ENCODE measurements around the gene PRKCA. TPM values are rescaled to one million over a fixed set of nuclear protein-coding genes. Genes with fewer than 3 reads are reported as not detected.
A peak's percentile ranks its signal among the peaks of the same experiment; 100 is the strongest.

The PRKCA gene
- total RNA-seq, 1 donor from 2014 or later = 5.4 TPM

DNA sequence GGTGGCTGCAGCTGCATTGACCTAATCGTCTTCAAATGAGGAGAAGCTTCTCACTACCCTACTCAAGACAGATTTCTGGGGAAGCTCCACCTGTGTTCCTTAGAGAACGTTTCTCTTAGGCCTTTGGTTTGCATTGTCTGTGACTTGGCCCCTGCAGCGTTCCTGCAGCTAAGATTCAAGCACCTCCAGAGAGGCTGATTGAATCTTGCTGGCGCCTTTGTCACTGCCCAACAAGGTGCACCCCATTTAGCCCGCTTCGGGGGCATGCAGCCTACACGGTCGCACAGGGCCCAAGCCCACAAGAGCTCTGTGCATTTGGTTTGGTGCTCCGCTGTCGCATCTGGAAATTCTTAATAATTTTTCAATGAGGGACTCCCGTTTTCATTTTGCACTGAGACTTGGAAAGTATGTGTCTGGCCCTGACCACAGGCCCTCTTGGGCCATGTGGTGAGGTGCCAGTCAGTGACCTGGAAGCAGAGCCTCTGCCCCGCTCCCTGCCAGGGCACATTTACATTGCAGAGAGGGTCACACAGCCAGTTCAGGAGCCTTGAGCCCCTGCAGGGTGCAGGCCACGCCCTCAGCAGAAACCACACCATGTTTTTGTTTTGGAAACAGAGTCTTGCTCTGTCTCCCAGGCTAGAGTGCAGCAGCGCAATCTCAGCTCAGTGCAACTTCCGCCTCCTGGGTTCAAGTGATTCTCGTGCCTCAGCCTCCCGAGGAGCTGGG is 481.4 kb downstream of the PRKCA start:
- no peak for DNase-seq

DNA sequence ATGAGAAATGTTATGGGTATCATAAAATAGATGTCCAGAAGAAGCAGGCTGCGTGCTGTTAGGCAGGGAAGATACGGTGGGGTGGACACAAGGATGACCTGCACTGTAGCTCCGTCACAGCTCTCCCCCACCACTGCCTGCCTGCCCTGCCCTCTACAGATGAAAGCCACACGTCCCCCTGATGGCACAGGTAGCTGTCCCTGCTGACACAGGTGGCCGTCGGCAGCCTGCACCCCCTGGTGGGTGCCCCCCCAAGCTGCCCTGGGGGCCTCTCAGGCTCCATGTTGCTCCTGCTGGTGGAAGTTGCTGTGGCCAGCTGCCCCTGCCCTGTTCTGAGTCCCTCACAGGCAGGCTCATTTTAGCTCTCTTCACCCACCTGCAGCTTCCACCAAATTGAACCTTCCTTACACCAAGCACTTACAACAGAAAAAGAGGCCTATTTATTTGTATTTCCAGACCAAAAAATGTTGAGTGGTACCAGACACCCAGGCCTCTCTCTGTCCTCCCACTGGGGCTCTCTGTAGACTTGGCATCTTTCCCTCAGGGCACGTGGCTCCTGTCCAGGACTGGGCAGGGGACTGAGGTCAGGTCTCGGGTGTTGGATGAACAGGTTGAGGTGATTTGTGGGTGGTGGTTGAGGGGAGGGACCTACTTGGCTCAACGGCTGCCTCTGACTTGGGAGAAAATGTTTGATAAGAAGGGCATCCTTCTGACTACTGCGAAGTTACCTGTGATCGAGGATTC is 482.4 kb downstream of the PRKCA start:
- DNase-seq = no peak

DNA sequence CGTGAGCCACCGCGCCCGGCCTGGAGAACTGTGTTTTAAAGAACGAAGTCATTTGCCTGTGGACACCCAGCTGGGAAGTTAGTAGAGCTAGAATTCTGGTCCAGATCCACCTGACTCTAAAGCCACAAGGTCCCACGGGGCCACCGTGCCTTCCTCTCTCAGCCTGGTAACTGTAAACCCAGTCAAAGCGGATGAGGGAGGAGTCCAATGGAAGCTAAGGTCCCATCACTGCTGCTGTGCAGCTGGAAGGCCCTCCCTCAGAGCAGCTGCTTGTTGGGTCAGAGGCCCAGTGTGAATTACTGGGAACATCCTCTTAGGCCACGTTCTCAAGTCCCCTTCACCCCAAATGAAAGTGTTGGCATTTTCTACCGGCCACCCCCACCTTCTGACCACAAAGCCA is 483.7 kb downstream of the PRKCA start:
- DNase-seq = no peak

DNA sequence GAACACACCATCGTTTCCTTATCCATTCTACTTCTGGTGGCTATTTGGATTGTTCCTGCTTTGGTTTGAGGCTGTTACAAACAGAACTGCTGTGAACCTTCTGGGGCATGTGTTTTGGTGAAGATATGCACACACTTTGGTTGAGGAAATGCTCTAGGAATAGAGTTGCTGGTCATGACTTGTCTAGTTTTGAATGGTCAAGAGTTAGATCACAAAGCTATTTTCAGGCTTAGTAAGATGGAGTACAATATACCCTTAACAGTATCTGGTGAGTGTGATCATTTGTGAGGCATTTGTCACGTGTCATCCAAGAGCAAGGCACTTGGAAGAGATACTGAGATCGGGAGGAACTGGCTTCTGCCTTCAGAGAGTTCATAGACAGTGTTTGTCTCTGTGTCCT is 485.5 kb downstream of the PRKCA start:
- no peak for DNase-seq

DNA sequence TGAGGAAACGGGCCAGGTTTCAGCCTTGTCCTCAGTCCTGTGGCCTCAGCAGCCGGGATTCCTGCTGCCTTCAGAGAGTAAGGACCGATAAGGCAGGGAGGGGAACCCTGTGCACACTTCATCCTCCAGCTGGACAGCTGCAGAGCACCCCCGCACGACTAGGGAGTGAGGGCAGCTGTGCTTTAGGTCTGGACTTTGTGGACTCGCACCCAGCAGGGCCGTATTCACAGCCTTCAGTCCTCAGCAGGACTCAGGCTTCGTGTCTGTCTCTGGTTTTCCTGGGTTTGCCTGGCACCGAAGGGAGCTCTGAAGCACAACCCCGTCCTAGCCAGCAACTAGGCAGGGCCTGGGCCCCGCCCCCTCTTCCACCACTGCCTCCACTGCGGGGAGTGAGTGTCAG is 486.7 kb downstream of the PRKCA start:
- DNase-seq = no peak

DNA sequence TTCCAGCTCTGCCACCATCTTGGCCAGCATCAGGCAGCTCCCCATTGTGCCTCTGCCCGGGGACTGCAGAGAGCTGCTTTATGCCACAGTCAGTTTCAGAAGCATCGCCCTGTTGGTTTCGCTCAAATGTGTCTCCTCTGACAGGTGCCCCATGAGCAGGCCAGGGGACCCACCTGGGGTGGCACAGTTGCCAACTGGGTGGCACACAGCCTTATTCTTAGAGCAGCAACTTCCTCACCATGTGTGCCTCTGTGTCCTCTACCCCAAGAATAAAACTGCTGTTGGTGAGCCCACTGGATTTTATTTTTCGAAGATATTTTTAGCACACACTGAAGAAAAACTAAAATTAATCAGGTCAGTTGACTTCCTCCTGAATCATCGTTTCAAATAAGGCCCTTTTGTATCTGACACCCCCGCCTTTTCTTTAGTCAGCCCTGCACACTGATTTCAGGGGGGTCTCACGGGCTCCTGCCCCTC is 487.6 kb downstream of the PRKCA start:
- DNase-seq = no peak

DNA sequence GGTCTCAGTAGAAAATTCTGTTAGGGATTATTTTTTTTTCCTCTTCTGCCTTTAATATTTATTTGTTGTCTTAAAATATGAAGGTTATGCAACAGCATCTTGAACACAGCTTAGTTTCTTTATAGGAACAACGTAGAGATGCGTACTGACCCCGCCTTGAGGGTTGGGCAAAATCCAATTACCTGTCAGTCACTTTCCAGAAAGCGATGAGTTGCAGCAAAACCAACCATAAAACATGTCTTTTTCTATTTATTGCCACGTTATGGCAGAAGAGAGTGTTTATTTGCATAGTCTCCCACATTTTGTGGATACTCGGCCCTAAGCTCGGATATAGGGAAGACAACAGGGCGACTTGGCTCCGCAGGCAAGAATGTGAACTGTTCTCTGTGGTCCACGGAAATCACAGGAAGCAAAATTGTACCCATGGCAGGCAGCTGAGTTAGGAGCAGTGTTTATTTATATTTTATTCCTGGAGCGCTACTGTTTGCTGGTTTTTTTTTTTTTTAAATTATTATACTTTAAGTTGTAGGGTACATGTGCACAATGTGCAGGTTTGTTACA is 488.2 kb downstream of the PRKCA start:
- DNase-seq = no peak

DNA sequence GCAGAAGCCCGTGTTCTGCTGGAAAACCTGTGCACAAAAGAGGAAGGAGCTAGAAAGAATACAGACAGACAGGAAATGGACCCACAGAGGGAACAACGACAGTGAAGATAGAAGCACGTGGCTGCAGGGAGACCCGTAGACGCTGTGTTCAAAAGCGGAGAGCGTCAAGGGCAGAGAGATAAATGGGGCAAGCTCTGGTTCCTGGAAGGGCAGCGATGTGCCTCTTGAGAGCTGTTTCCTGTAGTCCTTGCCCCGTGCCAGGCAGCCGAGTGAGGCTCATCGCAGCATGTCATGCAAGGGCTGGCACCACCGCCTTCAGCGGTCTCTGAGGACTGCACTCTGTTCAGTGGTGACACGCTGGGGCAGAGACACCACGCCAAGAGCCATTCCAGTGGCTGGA is 488.9 kb downstream of the PRKCA start:
- DNase-seq = no peak

DNA sequence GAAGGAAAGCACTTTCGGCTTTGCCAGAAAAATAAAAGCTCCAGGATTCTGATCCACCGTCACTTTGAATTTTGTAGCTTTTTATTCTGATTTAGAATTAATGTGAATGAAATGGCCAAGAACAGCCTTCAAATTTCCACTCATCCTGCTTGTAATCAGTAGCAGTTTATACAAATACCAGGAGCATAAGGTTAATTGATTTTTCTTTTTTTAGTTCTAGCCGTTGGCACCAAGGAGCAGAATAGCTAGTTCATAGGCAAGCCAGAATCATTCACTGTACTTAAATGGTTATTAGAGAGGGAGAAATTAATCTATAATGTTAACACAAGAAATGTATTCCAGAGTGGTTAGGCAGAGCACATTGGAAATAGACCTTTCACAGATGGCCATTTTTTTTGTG is 491.4 kb downstream of the PRKCA start:
- DNase-seq = no peak

DNA sequence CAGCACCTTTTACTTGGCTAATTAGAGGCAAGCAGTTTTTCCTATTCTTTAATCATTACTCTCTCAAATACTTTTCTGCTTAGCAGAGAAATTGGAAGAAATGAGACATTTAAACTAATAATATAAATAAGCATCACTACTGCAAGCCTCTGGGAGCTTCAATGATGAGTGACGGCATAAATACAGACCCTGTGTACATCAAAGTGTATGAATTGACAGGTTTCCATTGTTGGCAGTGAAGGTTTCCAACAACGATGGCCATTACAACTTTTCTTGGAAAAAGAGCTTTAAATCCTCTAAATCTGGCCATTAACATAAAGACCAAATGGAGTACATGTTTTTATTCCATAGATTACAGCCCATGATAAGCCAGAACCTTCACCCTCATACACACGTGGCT is 493.1 kb downstream of the PRKCA start:
- no peak for DNase-seq

DNA sequence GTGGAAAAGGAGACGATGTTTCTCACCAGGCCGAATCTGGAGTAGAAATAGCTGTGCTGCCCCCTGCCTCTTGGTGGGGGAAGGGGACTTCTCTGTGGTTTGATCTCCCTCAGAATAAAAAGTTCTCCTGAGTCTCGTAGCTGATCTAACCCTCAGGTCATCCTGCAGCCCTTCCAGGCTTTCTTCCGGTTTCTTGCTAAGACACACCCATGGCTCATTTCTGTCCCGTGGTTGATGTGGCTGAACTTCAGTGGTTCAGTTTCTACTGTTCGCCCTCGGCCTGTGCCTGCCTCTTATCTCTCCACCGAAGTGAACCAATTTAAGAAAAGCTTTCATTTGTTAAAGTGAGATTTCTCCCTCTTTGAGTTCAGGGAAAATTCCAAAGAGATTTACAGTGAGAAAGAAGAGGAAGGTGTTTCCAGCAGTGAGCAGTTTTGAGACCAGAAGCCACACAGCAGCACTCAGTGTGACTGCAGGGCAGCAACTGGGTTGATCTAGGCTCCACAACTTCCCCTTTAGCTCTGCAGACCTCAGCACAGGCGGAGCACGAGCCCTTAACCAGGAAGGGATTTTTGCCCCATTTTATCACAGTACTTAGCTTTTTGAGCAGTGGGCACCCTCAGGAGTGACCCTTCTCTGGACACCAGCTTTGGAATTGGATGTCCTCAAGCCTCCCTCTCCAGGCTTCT is 497.6 kb downstream of the PRKCA start:
- peak; percentile 23 for DNase-seq

DNA sequence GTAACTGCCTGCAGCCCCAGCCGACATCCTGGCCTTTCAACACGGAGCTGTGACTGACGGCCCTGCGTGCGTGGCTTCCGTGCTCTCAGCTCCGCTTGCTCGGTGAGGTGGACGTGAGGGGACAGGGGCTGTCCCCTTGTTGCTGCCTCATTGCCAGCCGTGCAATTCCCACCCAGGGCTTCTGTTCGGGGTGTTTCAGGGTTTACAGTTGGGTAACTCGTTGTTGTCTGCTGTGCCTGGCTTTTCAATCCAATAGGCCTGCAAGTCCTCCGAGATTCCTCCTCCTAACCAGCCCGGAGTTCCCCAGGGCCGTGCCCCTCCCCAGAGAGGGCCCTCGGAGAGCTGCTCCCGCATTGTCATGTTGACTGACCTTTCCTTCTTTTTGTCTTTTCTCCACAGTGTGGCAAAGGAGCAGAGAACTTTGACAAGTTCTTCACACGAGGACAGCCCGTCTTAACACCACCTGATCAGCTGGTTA is 501.1 kb downstream of the PRKCA start:
- DNase-seq = no peak

DNA sequence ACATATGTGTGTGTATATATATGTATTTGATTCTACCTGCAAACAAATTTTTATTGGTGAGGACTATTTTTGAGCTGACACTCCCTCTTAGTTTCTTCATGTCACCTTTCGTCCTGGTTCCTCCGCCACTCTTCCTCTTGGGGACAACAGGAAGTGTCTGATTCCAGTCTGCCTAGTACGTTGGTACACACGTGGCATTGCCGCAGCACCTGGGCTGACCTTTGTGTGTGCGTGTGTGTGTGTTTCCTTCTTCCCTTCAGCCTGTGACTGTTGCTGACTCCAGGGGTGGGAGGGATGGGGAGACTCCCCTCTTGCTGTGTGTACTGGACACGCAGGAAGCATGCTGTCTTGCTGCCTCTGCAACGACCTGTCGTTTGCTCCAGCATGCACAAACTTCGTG is 503.2 kb downstream of the PRKCA start:
- DNase-seq = peak; percentile 5

DNA sequence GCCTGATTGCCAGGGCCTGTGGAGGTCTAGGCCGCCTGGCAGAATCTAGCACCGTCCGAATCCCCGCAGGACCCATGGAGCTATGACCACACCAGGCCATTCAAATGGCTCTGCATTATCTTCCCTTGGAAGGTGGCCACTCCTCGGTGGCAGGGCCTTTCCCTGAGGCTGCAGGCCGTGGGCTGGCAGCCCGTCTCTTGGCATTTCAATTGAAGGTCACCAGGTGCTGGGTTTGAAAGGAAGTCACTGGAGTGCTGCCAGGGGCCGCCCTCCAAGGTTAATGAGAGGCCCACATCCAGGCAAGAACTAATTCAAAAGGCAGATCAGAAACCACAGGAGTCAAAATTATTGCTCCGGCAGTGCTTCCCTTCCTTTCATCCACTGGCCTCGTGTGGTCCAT is 504.8 kb downstream of the PRKCA start:
- DNase-seq = peak; percentile 28

DNA sequence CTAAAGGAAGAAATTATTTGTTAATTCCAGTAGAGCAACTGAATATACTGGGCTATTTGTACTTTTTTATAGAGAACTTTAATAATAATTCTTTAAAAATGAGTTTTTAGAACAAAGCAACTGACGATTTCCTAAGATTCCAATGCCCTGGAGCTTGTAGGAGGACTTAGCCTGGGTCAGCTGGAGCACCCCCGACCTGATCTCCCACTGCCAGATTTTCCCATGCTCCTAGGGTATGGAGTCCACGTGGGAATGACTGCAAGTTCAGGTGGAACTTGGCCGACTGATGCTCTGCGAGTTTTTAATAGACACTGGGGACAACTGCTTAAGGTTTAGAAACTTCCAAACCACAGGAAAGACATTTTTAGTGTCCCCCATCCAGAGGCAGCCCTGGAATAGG is 507.0 kb downstream of the PRKCA start:
- DNase-seq = no peak

DNA sequence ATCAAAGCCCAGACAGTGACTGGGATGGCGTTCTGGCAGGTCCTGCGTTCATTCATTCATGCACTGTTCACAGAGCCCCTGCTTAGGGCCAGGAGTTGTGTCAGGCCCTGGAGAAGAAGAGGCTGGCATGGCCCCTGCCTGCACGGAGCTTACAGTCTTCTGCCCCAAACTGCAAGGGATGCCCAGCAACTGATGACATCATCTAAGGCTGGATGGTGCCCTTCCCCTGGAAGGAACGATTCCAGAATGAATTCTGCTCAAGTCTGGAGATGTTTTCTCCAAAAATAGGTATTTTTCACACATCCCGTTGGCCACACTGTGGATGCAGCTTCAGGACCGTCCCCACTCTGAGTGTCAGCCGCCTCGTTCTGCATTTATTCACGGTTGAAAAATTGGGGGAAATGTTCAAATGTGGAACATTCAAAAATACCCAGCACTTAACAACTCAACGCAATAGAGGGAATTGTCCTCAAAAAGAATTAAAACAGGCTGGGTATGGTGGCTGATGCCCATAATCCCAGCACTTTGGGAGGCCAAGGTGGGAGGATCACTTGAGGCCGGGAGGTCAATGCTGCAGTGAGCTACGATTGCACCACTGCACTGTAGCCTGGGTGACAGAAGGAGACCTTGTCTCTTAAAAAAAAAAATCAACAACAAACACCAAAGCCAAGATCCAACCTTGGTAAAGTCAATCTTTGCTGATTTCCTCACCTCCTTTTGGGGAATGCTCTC is 508.7 kb downstream of the PRKCA start:
- no peak for DNase-seq

DNA sequence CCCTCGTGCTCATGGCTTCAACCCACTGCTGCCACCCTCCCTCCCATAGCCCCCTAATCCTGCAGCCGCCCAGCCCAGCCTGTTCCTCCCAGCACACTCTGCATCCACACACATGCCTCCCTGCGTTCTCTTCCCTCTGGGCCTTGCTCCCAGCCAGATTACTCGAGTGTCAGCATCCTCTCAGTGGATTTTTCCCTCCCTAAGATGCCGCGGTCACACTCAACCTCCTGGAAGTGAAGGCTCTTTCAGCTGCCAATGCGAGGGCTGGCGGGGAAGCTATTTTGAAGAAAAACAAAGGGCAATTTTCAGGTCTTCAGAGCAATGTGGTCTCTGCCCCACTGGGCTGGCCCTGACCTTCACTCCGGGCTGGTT is 509.3 kb downstream of the PRKCA start:
- DNase-seq = no peak

DNA sequence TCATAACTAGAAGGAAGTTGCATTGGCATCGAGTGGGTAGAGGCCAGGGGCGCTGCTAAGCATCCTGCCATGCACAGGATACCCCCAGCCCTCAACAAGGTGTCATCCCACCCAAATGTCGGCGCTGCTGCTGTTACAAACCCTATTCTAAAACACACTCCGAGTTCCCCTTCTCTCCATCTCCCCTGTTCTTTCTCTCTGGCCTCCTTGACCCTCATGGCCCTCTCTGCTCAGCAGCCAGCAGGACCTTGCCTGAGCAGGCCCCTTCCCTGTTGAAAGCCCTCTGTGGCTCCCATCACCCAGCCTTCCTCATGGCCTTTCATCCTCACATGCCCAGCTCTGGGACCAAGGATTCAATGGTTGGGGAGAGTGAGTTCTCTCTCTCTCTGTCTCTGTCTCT is 510.2 kb downstream of the PRKCA start:
- DNase-seq = no peak

DNA sequence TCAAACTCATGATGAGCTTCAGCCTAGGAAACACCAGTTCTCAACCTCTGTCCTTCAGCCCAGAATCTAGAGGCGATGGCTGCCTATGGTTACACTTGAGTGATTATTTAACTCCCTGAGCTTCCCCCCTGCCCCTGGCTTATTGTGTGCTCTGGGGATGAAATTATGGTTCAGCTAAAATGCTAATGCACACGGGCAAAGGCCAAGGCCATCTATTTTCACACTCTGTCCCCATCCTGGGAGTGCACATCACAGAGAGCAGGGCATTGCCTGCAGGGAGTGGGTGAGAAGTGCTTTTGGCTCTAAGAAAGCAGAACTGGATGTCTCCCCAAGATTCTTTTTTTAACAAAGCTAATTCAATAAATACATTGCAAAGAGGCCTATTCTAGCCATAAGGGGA is 510.9 kb downstream of the PRKCA start:
- no peak for DNase-seq

DNA sequence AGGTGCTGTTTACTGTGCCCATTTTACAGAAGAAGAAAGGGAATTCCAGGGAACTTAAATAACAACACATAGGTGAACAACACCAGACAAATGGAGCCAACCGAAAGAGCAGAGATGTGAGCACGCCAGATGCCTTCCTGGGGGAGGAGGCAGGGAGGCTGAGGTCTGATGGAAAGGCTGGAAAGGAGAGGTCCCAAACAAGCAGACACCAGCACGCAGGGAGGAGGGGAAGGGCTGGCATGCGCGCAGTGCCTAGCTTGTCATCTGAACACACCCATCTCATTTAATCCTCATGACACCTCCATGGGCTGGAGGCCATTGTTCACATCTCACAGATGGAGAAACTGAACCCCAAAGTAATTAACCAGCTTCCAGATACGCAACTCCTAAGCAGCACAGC is 511.6 kb downstream of the PRKCA start:
- DNase-seq = no peak

DNA sequence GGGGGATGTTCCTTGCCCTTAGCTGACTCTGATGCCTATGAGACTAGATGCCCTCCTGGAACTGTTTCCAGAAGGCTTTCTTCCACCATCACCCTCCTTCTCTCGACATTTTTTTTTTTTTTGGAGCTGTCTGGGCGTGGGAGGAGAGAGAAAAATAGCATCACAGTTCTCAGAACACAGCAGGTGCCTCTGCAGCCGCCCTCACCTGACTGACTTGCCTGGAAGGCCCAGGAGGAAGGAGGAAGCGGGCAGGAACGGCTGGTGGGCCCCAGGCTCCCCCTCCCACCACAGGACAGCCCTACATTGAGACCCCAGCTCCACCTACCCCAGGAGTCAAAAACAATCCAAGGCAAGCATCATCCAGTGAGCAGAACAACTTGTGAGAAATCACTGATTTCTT is 512.2 kb downstream of the PRKCA start:
- no peak for DNase-seq

DNA sequence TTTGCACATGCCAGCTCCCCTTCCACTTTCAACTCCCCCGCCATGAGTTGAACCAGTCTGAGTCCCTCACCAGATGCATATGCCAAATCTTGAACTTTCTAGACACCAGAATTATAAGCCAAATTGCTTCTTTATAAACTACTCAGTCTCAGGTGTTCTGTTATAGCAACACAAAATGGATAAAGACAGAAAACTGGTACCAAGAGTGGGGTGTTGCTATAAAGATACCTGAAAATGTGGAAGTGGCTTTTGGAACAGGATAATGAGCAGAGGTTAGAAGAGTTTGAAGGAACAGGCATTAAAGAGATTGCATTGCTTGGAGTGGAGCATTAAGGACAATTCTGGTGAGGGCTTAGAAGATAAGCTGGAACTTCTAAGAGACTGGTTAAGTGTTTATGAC is 515.3 kb downstream of the PRKCA start:
- no peak for DNase-seq

DNA sequence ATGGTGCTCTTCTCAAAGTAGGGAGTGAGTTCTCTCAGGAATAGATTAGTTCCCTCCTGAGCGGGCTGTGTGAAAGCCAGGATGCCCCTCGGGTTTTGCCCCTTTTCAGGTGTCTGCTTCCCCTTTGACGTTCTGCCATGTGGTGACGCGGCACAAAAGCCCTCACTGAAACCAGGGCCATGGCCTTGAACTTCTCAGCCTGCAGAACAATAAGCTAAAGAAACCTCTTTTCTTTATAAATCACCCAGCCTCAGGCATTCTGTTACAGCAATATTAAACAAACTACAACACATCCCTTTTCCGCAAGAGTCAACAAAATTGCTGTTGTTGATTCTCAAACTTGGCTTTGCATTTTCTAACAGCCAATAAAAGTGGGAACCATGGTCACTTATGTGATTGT is 517.1 kb downstream of the PRKCA start:
- DNase-seq = no peak
